NB4 (cell line): ENCODE measurements around the gene PTPN6.

ENCODE experiments used
- CTCF ChIP-seq: IDR thresholded peaks from one replicate; pipeline ENCODE4 v1.5.1; 2012; ENCODE audit warnings: low read depth, low read length
- MAX ChIP-seq: IDR thresholded peaks from 2 replicates; pipeline ENCODE4 v1.6.1; 2011; ENCODE audit warnings: low read depth, low read length
- POLR2A ChIP-seq: IDR thresholded peaks from 2 replicates; pipeline ENCODE4 v1.6.1; 2011; ENCODE audit warnings: mild to moderate bottlenecking; ENCODE audit not compliant: insufficient read length; ENCODE audit errors: extremely low read depth

- TF ChIP-seq CTCF (no peak), POLR2A (no peak), MAX (no peak)
Measured at GRCh38 chr12:7009512-7009911, 58.4 kb downstream of the PTPN6 start.
